KOPT-K1 (cell line): ENCODE results near the gene DHRS4L2.
"Not testable (repeated sequence)": the region's sequence is repeated elsewhere in the genome, so short reads cannot be mapped to it uniquely, and the experiment has no call there.

Experiments used
- H3K27ac ChIP-seq: fragments of 200-600 bp; sonication (generic); 2 replicates; pipeline ENCODE4 v1.5.1; 2016; ENCODE audit warnings: antibody characterized with exemption, mild to moderate bottlenecking, low read depth, low read length; ENCODE audit not compliant: poor library complexity, severe bottlenecking
- H3K36me3 ChIP-seq: fragments of 200-600 bp; sonication (generic); 2 replicates; pipeline ENCODE4 v1.5.1; 2017; ENCODE audit warnings: antibody characterized with exemption, mild to moderate bottlenecking, low read length, moderate library complexity; ENCODE audit not compliant: insufficient read depth
- H3K9me3 ChIP-seq: fragments of 200-600 bp; sonication (generic); 2 replicates; pipeline ENCODE4 v1.5.1; 2017; ENCODE audit warnings: antibody characterized with exemption, low read length, mild to moderate bottlenecking; ENCODE audit not compliant: insufficient read depth, poor library complexity, severe bottlenecking

The DHRS4L2 gene

GRCh38 chr14:23996009-23996408, 7.3 kb downstream of the DHRS4L2 start:
- not testable (repeated sequence) for H3K9me3 ChIP-seq, H3K27ac ChIP-seq
- peaks cover 14% of the 10 kb centered on the region for H3K36me3 ChIP-seq

GRCh38 chr14:23996825-23997224, 8.1 kb downstream of the DHRS4L2 start:
- H3K9me3 ChIP-seq, H3K27ac ChIP-seq, H3K36me3 ChIP-seq: not testable (repeated sequence)

GRCh38 chr14:23999640-24000039, 10.9 kb downstream of the DHRS4L2 start:
- not testable (repeated sequence) for H3K9me3 ChIP-seq, H3K36me3 ChIP-seq, H3K27ac ChIP-seq

- H3K9me3 ChIP-seq, H3K27ac ChIP-seq, H3K36me3 ChIP-seq: not testable (repeated sequence)
Measured at GRCh38 chr14:24001078-24001477, 12.3 kb downstream of the DHRS4L2 start.

GRCh38 chr14:24001679-24002078, 12.9 kb downstream of the DHRS4L2 start:
- H3K36me3 ChIP-seq, H3K9me3 ChIP-seq, H3K27ac ChIP-seq: not testable (repeated sequence)

- peak overlapping the region; percentile 68 for H3K27ac ChIP-seq
- not testable (repeated sequence) for H3K36me3 ChIP-seq, H3K9me3 ChIP-seq
Measured at GRCh38 chr14:24006471-24006816, 17.7 kb downstream of the DHRS4L2 start.

- not testable (repeated sequence) for H3K36me3 ChIP-seq, H3K9me3 ChIP-seq
- H3K27ac ChIP-seq, result peak overlapping the region; percentile 68
Measured at GRCh38 chr14:24006817-24007652, 18.3 kb downstream of the DHRS4L2 start.

- H3K36me3 ChIP-seq, result no peaks in the 10 kb centered on the region
- H3K9me3 ChIP-seq, result no peaks in the 10 kb centered on the region
- no peak overlapping the region for H3K27ac ChIP-seq
Measured at GRCh38 chr14:24011051-24011450, 22.3 kb downstream of the DHRS4L2 start.

GRCh38 chr14:24012726-24013273, 24.1 kb downstream of the DHRS4L2 start:
- H3K27ac ChIP-seq, H3K36me3 ChIP-seq, H3K9me3 ChIP-seq: not testable (repeated sequence)

GRCh38 chr14:24013654-24014514, 25.2 kb downstream of the DHRS4L2 start:
- no peaks in the 10 kb centered on the region for H3K36me3 ChIP-seq
- H3K9me3 ChIP-seq, result no peaks in the 10 kb centered on the region
- H3K27ac ChIP-seq, result no peak overlapping the region

GRCh38 chr14:24015745-24016144, 27.0 kb downstream of the DHRS4L2 start:
- not testable (repeated sequence) for H3K9me3 ChIP-seq, H3K27ac ChIP-seq, H3K36me3 ChIP-seq

- H3K27ac ChIP-seq, H3K9me3 ChIP-seq, H3K36me3 ChIP-seq: not testable (repeated sequence)
Measured at GRCh38 chr14:24018978-24019377, 30.2 kb downstream of the DHRS4L2 start.

- not testable (repeated sequence) for H3K27ac ChIP-seq
Measured at GRCh38 chr14:24019944-24020343, 31.2 kb downstream of the DHRS4L2 start.

GRCh38 chr14:24020520-24020919, 31.8 kb downstream of the DHRS4L2 start:
- not testable (repeated sequence) for H3K27ac ChIP-seq, H3K9me3 ChIP-seq, H3K36me3 ChIP-seq

More at GRCh38 chr14:24019944-24020343, 31.2 kb downstream of the DHRS4L2 start:
- not testable (repeated sequence) for H3K36me3 ChIP-seq, H3K9me3 ChIP-seq

GRCh38 chr14:24024939-24025418, 36.2 kb downstream of the DHRS4L2 start:
- not testable (repeated sequence) for H3K9me3 ChIP-seq, H3K27ac ChIP-seq

More at GRCh38 chr14:24024939-24025418, 36.2 kb downstream of the DHRS4L2 start:
- not testable (repeated sequence) for H3K36me3 ChIP-seq
